Keratinocyte (primary cell): ENCODE data around the gene SOX1. TPM values are rescaled to one million over a fixed set of nuclear protein-coding genes. Genes with fewer than 3 reads are reported as not detected.

Experiments
- DNase-seq: peaks from one replicate; pipeline ENCODE4 v3.0.0-alpha.2; 2011; ENCODE audit warnings: low read depth, missing footprints, low spot score
- FAIRE-seq: peaks from 2 replicates; lab custom pipeline; 2011; peaks lifted over from hg19 to GRCh38; lab: Jason Lieb, UNC
- H2AFZ ChIP-seq: 2 replicates; pipeline ENCODE4 v1.6.0; 2012; ENCODE audit warnings: low read length, control low read depth, inconsistent platforms; ENCODE audit not compliant: control insufficient read depth
- H3K27ac ChIP-seq: 2 replicates; pipeline ENCODE4 v1.5.1; 2011; ENCODE audit warnings: low read length; ENCODE audit not compliant: control insufficient read depth, insufficient read depth
- H3K27me3 ChIP-seq: 3 replicates; pipeline ENCODE4 v1.6.0; 2011; ENCODE audit warnings: low read length; ENCODE audit not compliant: control insufficient read depth, insufficient read depth; ENCODE audit errors: extremely low read depth
- H3K36me3 ChIP-seq, 2 experiments: 2 replicates in 1 of 2; 3 replicates in 1 of 2; pipeline ENCODE4 v1.5.1; 2011; ENCODE audit warnings: low read length in 2 of 2, mild to moderate bottlenecking in 1 of 2; ENCODE audit not compliant: control insufficient read depth in 2 of 2, insufficient read depth in 2 of 2; ENCODE audit errors: extremely low read depth in 1 of 2
- H3K4me1 ChIP-seq: 3 replicates; pipeline ENCODE4 v1.5.1; 2011; ENCODE audit warnings: low read length; ENCODE audit not compliant: control insufficient read depth, insufficient read depth; ENCODE audit errors: extremely low read depth
- H3K4me2 ChIP-seq: 3 replicates; pipeline ENCODE4 v1.6.0; 2011; ENCODE audit warnings: low read depth, low read length; ENCODE audit not compliant: control insufficient read depth, insufficient read depth; ENCODE audit errors: extremely low read depth
- H3K4me3 ChIP-seq, 3 experiments: fragments of 200-600 bp in 1 of 3; sonication (generic) in 1 of 3; 2 replicates in 2 of 3; 3 replicates in 1 of 3; pipeline ENCODE4 v1.5.1; 2011 to 2016; ENCODE audit warnings: low read length in 3 of 3, mild to moderate bottlenecking in 3 of 3, control low read depth in 2 of 3, inconsistent platforms in 1 of 3, low read depth in 1 of 3, mixed read lengths in 1 of 3, mixed run types in 1 of 3, moderate library complexity in 1 of 3; ENCODE audit not compliant: control insufficient read depth in 2 of 3, insufficient read depth in 2 of 3; ENCODE audit errors: extremely low read depth in 1 of 3
- H3K79me2 ChIP-seq: 2 replicates; pipeline ENCODE4 v1.6.0; 2012; ENCODE audit warnings: low read length; ENCODE audit not compliant: control insufficient read depth, insufficient read depth
- H3K9ac ChIP-seq: 3 replicates; pipeline ENCODE4 v1.6.0; 2011; ENCODE audit warnings: low read length; ENCODE audit not compliant: control insufficient read depth, insufficient read depth; ENCODE audit errors: extremely low read depth
- H3K9me1 ChIP-seq: 3 replicates; pipeline ENCODE4 v1.6.0; 2011; ENCODE audit warnings: low read length; ENCODE audit not compliant: control insufficient read depth, insufficient read depth; ENCODE audit errors: extremely low read depth
- H3K9me3 ChIP-seq: 2 replicates; pipeline ENCODE4 v1.5.1; 2012; ENCODE audit warnings: low read depth, low read length; ENCODE audit not compliant: control insufficient read depth
- H4K20me1 ChIP-seq: 3 replicates; pipeline ENCODE4 v1.6.0; 2011; ENCODE audit warnings: low read length; ENCODE audit not compliant: control insufficient read depth, insufficient read depth; ENCODE audit errors: extremely low read depth
- EZH2 ChIP-seq: IDR thresholded peaks from one replicate; pipeline ENCODE4 v1.6.1; 2012; ENCODE audit warnings: inconsistent platforms, mild to moderate bottlenecking, low read length, moderate library complexity
- dilution Hi-C: fragments of 300-500 bp; cut with MboI; formaldehyde crosslinking; loops from one replicate; pipeline ENCODE4 v1.7.0; 2020; ENCODE audit warnings: low sequenced_read_pairs; ENCODE audit not compliant: extremely low pct_ligation_motif_present
- polyA plus RNA-seq, 5 experiments: library from polyadenylated mRNA; depleted of rRNA in 3 of 5; stranded (reverse) in 3 of 5; stranded (forward) in 1 of 5; unstranded in 1 of 5; fragments of >200 nt; gene quantifications; 1 replicate in 1 of 5; 2 replicates in 3 of 5; 3 replicates in 1 of 5; pipeline versions ENCODE4 v1.2.1 to v1.2.3, GENCODE V29; 2011 to 2012; ENCODE audit warnings: missing spikeins in 2 of 5, low read depth in 1 of 5, low replicate concordance in 1 of 5
- TF ChIP-seq, protein P1 (sequence below), 3 experiments: IDR thresholded peaks in 1 of 3; conservative IDR thresholded peaks in 1 of 3; optimal IDR thresholded peaks in 1 of 3; 2 replicates in 2 of 3; 3 replicates in 1 of 3; pipeline versions ENCODE3 to v1.5.1; 2011; ENCODE audit warnings: low read length in 3 of 3, mild to moderate bottlenecking in 3 of 3, moderate library complexity in 2 of 3, control low read depth in 1 of 3, inconsistent platforms in 1 of 3; ENCODE audit not compliant: insufficient read depth in 2 of 3; ENCODE audit errors: extremely low read depth in 1 of 3

Gene SOX1
- polyA plus RNA-seq, 1 donor (not counting 4 experiments of a cell fraction or from before 2014, with no cell fraction given): not detected

DNA sequence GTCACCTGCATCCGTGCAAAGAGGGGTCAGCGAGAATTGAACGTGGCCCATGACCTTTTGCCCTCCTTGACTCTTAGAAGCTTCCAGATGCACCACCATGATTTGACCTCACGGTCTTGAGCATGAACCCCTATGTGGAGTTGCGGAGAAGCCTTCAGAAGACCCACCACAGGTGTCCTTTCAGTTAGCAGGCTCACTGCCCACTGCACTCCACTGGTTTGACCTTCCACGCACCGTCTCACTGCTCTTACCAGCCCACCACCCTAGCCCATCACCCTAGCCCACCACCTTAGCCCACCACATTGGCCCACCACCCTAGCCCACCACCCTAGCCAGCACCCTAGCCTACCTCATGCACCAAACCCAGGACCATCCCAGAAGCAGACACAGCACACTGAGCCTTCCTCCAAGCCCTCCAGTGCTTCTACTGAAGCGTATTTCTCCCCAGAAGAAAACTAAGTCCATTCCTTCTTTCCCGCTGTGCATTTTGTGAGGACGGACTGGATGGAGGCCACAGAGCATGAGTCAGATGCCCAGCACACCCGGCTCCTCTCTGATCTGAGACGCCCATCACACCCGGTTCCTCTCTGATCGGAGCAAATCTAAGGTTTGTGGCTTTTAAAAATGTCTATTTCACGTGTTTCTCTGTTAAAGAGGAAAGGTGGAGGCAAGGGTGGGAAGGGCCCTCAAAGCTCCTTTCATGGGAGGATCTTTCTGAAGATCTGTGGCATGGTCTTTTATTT lies 45.8 kb downstream of the SOX1 start:
- Histone ChIP-seq H3K27ac (no peak overlapping the region), H3K9ac (no peak overlapping the region), H2AFZ (no peak overlapping the region), H3K4me1 (no peaks in the 10 kb centered on the region), H3K9me1 (no peaks in the 10 kb centered on the region), H3K79me2 (no peaks in the 10 kb centered on the region), H3K4me2 (no peak overlapping the region), H3K9me3 (peaks cover 6% of the 10 kb centered on the region), H3K27me3 (peaks cover under 1% of the 10 kb centered on the region), H3K4me3 (no peak overlapping the region), H4K20me1 (no peaks in the 10 kb centered on the region), H3K36me3 (no peaks in the 10 kb centered on the region)
- no peak for DNase-seq
- no peak for TF ChIP-seq EZH2
- TF ChIP-seq, protein P1, sequence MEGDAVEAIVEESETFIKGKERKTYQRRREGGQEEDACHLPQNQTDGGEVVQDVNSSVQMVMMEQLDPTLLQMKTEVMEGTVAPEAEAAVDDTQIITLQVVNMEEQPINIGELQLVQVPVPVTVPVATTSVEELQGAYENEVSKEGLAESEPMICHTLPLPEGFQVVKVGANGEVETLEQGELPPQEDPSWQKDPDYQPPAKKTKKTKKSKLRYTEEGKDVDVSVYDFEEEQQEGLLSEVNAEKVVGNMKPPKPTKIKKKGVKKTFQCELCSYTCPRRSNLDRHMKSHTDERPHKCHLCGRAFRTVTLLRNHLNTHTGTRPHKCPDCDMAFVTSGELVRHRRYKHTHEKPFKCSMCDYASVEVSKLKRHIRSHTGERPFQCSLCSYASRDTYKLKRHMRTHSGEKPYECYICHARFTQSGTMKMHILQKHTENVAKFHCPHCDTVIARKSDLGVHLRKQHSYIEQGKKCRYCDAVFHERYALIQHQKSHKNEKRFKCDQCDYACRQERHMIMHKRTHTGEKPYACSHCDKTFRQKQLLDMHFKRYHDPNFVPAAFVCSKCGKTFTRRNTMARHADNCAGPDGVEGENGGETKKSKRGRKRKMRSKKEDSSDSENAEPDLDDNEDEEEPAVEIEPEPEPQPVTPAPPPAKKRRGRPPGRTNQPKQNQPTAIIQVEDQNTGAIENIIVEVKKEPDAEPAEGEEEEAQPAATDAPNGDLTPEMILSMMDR (optimal IDR thresholded peaks at IDR 0.05 in 1 of 3, IDR thresholded peaks at IDR 0.05 in 1 of 3, conservative IDR thresholded peaks at IDR 0.05 in 1 of 3; ENCODE audit: extremely low read depth in 1 of 3, insufficient read depth in 2 of 3, low read length in 3 of 3): no peak
- dilution Hi-C loops: no loop called here
- FAIRE-seq: no peak

DNA sequence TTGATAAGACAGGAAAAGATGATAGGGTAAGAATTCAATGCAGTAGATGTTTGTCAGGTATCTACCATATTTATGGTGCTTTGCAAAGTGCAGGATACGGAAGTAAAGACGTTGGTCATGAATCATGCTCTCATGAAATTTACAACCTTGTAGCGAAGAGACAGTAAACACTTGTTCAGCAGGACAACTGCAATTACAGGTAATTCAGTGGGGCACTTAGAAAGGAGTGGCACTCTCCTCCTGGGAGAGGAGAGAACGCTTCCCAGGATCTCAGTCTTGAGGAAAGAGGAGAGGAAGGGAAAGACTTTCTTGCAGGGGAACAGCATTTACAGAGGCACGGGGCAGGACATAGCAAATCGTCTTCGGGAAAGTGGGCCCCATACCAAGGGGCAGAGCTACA lies 46.4 kb downstream of the SOX1 start:
- Histone ChIP-seq H2AFZ (no peak overlapping the region), H3K9ac (no peak overlapping the region), H3K4me1 (no peaks in the 10 kb centered on the region), H3K36me3 (no peaks in the 10 kb centered on the region), H4K20me1 (no peaks in the 10 kb centered on the region), H3K27ac (no peak overlapping the region), H3K9me1 (no peaks in the 10 kb centered on the region), H3K79me2 (no peaks in the 10 kb centered on the region), H3K27me3 (no peaks in the 10 kb centered on the region), H3K4me2 (no peak overlapping the region), H3K4me3 (no peak overlapping the region), H3K9me3 (peaks cover 9% of the 10 kb centered on the region)
- no peak for FAIRE-seq
- TF ChIP-seq EZH2: no peak
- TF ChIP-seq, protein P1 (optimal IDR thresholded peaks at IDR 0.05 in 1 of 3, IDR thresholded peaks at IDR 0.05 in 1 of 3, conservative IDR thresholded peaks at IDR 0.05 in 1 of 3; ENCODE audit: extremely low read depth in 1 of 3, insufficient read depth in 2 of 3, low read length in 3 of 3): no peak
- no peak for DNase-seq
- dilution Hi-C loops: no loop called here
